ENCODE results near the gene EPG5. TPM values are rescaled to one million over a fixed set of nuclear protein-coding genes. Genes with fewer than 3 reads are reported as not detected.
A peak's percentile ranks its signal among the peaks of the same experiment; 100 is the strongest.

Gene EPG5
- total and polyA plus RNA-seq, 12 donors: 6.5 to 26.3 (median 20.4) TPM

DNA sequence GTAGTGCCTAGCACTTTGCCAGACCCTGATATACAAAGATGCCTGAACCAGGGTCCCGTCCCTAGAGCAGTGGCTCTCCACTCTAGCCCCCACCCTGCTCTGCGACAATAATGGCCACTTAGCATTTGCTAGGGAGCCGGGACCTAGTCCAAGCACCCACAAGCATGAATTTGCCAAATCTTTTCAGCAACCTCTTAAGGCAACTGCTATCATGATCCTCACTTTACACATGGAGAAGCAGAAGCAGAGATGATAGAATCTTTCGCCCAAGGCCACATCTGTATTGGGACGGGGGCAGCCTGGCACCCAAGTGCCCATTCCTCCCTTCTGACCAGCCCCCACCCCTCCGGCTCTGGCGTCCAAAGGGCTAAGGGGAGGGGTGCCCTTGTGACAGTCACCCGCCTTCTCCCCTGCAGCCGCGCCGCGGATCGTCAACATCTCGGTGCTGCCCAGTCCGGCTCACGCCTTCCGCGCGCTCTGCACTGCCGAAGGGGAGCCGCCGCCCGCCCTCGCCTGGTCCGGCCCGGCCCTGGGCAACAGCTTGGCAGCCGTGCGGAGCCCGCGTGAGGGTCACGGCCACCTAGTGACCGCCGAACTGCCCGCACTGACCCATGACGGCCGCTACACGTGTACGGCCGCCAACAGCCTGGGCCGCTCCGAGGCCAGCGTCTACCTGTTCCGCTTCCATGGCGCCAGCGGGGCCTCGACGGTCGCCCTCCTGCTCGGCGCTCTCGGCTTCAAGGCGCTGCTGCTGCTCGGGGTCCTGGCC, 128.6 kb downstream of the EPG5 start:
- TF ChIP-seq, protein P1, sequence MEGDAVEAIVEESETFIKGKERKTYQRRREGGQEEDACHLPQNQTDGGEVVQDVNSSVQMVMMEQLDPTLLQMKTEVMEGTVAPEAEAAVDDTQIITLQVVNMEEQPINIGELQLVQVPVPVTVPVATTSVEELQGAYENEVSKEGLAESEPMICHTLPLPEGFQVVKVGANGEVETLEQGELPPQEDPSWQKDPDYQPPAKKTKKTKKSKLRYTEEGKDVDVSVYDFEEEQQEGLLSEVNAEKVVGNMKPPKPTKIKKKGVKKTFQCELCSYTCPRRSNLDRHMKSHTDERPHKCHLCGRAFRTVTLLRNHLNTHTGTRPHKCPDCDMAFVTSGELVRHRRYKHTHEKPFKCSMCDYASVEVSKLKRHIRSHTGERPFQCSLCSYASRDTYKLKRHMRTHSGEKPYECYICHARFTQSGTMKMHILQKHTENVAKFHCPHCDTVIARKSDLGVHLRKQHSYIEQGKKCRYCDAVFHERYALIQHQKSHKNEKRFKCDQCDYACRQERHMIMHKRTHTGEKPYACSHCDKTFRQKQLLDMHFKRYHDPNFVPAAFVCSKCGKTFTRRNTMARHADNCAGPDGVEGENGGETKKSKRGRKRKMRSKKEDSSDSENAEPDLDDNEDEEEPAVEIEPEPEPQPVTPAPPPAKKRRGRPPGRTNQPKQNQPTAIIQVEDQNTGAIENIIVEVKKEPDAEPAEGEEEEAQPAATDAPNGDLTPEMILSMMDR (IDR thresholded peaks at IDR 0.05): peak in 1 of 9 donors; percentile 5
- Histone ChIP-seq H3K27ac (no peak overlapping the region), H3K9me3 (no peaks in the 10 kb centered on the region), H3K4me3 (peak overlapping the region in 8 of 10 donors; percentile 26 to 49 (median 40)), H3K36me3 (no peaks in the 10 kb centered on the region), H3K4me1 (peaks cover 5 to 24% (median 20%) of the 10 kb centered on the region in 9 donors), H3K27me3 (peaks cover 17 to 55% (median 38%) of the 10 kb centered on the region in 7 donors)
- 6 to 11% methylated on average over 52 to 53 of the region's 53 CpGs for WGBS, 2 donors
- intact Hi-C loops (cut with DNase I): loop anchor here in 9 of 10 donors (1.0 to 10.0 kb wide), 9 partner anchors 64 to 148 kb away; partner anchors contain the start of gene SLC14A1 (in 4 of the 9)
- ATAC-seq (peak; percentile 20 to 54 (median 41)), DNase-seq (no peak)

DNA sequence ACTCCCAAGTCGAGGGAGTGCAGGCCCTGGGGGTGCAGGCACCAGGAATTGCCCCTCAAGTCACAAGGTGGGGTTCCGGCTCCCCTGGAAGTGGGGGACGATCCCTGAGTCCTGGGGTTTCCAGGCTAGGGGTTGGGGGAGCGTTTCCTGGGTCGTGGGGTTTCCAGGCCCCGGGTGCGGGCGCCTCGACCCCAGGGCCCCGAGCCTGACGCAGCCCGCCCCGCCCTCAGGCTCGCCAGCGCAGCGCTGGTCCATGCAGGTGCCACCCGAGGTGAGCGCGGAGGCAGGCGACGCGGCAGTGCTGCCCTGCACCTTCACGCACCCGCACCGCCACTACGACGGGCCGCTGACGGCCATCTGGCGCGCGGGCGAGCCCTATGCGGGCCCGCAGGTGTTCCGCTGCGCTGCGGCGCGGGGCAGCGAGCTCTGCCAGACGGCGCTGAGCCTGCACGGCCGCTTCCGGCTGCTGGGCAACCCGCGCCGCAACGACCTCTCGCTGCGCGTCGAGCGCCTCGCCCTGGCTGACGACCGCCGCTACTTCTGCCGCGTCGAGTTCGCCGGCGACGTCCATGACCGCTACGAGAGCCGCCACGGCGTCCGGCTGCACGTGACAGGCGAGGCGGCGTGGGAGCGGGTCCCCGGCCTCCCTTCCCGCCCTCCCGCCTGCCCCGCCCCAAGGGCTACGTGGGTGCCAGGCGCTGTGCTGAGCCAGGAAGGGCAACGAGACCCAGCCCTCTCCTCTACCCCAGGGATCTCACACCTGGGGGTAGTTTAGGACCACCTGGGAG, 129.7 kb downstream of the EPG5 start:
- peak; percentile 33 to 67 for DNase-seq
- no peaks in the 10 kb centered on the region for H3K9me3 ChIP-seq

DNA sequence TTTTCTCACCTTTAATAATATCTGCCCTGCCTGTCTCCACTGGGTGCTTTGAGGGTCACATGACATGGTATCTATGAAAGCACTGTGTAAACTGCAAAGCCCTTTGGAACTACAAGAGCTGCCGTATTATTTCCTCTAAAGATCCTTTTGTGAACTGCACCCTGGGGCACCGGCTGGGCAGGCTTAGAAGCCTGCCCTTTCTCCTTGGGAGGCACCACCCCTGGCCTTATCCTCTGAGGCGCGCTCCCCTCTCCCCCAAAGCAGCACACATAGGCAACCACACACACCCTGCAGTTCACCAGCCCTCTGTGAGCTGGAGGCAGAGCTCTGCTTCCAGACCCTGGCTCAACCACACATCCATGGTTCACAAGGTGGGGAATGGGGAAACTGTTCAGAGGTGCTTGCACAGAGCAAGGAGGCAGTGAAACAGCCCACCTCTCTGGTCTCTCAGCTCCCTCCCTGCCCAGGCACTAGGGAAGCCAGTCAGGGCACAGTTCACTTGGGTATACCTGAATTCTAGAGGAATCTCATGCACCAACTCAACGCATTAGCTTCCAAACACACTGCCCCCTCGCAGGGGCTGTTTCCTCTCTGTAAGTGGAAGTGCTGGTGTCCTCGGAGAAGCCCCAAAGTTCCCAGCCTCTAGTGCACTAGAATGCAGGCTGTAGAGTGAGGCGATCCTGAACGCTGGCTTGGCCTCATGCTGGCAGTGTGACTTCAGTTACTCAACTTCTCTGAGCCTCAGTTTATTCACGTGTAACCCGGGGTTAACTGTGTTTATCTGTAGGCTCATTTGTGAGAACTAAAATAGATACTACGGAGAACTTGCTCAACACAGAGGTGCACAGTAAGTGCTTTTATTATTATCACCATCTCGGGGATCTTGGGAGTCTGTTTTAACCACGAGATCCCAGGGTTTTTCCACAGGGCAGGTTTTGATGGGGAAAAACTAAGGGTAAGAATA, 130.6 kb downstream of the EPG5 start:
- Histone ChIP-seq H3K4me3 (no peak overlapping the region), H3K36me3 (no peaks in the 10 kb centered on the region), H3K27me3 (peaks cover 17 to 63% (median 47%) of the 10 kb centered on the region in 7 donors), H3K4me1 (peaks cover 5 to 24% (median 20%) of the 10 kb centered on the region in 9 donors), H3K9me3 (no peaks in the 10 kb centered on the region), H3K27ac (no peak overlapping the region)
- TF ChIP-seq, protein P1 (IDR thresholded peaks at IDR 0.05): no peak
- DNase-seq: no peak
- ATAC-seq: no peak
- 68 to 79% methylated on average over 14 of the region's 14 CpGs for WGBS, 2 donors
- intact Hi-C loops (cut with DNase I): loop anchor here in 8 of 10 donors (1.0 to 10.0 kb wide), 7 partner anchors 62 to 145 kb away; partner anchors contain the start of gene SLC14A1 (in 4 of the 8)

More for the DNA sequence above, 129.7 kb downstream of the EPG5 start:
- no peak overlapping the region for H3K27ac ChIP-seq
- WGBS, 2 donors: 7 to 8% methylated on average over 72 to 84 of the region's 84 CpGs
- peaks cover 17 to 61% (median 47%) of the 10 kb centered on the region in 7 donors for H3K27me3 ChIP-seq
- H3K4me1 ChIP-seq: peaks cover 5 to 24% (median 20%) of the 10 kb centered on the region in 9 donors
- H3K36me3 ChIP-seq: no peaks in the 10 kb centered on the region
- H3K4me3 ChIP-seq: peak overlapping the region; percentile 9 to 49 (median 38)
- peak; percentile 34 to 82 (median 46) for ATAC-seq
- intact Hi-C loops (cut with DNase I): loop anchor here in 9 of 10 donors (1.0 to 10.0 kb wide), 9 partner anchors 63 to 147 kb away; partner anchors contain the start of gene SLC14A1 (in 4 of the 9)
- TF ChIP-seq, protein P1 (IDR thresholded peaks at IDR 0.05): peak in 7 of 9 donors; percentile 20 to 58 (median 42)

All from heart right ventricle (tissue), 16 donors.